GM18867 (cell line): Measurements from ENCODE around the gene QPCT.
"Not testable (repeated sequence)": the region's sequence is repeated elsewhere in the genome, so short reads cannot be mapped to it uniquely, and the experiment has no call there.

Experiments used
- ATAC-seq: cut with Tn5 transposase; IDR thresholded peaks from one replicate; pipeline ENCODE4 v1.9.1; 2021; ENCODE audit warnings: mild to moderate bottlenecking, moderate library complexity; ENCODE audit not compliant: unreplicated experiment

Gene QPCT

DNA sequence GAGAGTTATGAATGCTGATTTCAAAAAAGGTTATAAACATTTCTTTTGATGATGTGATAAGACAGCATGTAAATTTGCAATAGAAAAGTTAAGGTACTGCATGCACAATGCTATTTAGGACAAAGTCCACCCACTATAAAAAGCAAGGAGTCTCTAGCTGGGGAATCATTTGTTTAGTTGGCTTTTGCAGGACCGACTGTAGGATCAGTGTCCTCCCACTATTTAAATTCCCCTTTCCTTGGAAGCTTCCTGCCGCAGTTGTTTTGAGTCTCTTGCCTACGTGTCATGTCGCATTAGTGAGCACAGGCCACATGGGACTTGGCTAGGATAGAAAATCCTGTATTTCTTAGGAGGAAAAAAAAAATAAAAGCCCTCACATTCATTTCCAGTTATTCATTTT, 13.1 kb downstream of the QPCT start:
- ATAC-seq, result no peak

DNA sequence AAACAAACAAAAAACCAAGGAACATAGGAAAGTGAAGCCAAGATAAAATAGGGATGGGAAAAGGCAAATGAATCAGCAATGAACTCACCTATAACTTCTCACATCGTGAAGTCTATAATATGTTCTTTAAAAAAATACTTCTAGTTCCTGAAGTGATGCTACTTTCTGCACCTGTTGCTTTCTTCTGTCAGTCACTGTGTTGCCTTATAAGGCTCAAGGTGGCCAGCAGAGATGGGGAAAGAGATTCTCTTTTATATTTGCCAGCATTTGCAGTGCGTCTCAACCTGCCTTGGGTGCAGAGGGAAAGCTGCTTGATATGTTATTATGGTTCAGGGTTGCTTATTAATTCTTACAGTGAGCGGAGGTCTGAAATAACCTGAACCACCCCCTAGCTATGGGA, 14.0 kb downstream of the QPCT start:
- no peak for ATAC-seq

DNA sequence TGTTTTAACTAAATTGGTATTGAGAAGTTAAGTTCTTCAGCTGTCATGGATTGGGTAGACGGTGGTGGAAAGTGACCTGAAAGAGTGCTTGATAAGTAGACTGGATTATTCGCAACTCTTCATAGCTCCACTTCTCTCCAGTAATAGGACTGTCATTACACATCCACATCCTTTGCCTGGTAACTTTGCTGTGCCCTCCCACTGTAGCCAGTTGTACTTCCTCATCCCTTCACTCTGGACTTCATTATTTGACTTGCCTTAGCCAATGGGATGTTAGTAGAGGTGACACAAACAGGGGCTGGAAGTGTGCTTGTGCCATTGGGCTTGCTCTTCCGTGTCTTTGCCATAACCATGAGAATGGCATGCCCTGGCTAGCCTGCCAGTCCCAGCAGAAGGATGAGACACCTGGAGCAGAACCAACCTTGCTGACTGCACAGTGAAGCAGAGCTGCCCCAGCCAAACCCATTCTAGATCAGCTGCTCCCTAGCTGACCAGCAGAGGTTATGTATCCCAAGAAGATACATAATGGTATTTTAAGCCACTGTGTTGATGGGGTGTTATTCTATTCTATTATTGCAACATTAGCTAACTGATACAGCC, 16.9 kb downstream of the QPCT start:
- no peak for ATAC-seq

DNA sequence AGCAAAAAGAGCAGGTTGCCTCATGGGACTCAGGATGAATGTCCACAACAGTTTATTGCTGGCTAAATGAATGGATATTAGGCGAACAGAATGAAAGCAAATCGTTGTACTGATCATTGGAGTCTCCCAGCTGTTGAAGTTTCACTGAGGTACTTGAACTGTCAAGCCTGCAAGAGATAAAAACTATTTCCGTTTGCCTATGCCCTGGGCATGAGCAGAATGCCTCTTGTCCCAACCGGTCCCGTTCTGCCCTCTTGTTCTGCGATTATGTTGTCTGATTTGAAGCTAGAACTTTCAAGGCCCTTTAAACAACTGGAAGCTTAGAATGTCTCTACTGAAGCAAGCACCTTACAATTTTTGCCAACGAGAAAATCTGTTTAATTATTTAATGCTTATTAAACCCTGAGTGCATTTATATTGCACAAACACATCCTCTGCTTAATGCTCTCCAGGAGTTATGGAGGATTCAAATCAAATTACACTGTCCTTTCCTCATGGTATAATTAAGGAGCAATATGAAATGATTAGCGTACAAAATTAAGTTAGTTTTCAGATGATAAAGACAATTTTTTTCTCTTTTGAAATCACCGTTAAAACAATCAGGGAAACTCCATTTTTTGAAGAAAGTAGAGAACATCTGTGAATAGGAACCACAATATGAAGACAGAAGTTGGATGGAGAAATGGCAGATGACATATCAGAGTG, 17.7 kb downstream of the QPCT start:
- ATAC-seq, result no peak

DNA sequence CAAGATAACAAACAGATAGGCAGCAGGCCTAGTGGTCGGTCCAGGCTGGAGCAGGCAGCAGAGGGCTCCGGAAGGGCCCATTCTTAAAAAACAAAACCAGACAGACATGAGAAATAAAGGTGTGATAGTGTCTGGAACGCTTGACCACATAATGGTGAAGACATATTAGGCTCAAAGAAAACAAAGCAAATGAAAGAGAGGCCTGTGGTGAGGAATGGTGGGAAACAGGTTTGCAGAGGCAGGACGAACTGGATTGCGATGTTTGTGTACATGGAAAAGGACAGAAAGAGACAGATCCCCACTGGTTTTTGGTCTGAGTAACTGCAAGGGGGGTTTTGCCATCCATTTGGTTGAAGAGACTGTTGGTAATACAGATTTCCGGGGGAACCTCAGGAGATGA, 19.9 kb downstream of the QPCT start:
- ATAC-seq, result no peak

DNA sequence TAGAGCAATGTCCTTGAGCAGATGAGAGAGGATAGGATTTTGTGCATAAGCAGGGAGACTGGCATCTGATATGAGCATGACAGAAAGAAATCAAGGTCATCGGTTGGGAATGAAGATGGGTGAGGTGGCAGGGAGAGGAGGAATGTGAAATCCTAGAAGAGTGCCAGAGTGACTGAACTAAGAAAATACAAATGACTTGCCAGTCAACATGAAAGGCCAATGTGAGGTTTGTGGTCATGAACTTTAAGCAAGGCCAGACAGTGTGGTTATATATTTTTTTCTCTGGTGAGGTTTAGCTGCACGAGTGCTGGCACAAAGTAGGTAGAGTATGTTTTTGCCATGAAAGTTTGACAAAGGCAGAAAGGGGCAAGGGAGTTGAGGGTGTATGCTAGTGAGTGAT, 21.2 kb downstream of the QPCT start:
- ATAC-seq, result peak; percentile 86

DNA sequence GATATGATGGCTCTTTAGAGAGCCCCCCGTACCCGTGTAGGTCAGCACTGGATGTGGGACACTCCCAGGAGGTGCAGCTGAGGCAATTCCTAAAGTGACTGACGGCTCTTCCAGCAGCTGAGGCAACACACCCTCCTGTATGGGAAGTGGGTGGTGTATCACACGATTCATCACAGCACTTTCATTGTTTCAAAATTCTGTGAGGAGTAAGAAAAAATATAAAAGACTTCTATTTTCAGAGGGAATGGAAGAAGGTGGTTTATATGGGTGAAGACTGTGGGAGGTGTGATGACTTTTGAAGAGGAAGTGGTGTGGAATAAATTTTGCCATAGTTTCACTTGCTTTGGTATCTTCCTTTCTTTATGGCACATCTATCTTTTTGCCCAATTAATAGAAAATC, 22.3 kb downstream of the QPCT start:
- ATAC-seq, result no peak

DNA sequence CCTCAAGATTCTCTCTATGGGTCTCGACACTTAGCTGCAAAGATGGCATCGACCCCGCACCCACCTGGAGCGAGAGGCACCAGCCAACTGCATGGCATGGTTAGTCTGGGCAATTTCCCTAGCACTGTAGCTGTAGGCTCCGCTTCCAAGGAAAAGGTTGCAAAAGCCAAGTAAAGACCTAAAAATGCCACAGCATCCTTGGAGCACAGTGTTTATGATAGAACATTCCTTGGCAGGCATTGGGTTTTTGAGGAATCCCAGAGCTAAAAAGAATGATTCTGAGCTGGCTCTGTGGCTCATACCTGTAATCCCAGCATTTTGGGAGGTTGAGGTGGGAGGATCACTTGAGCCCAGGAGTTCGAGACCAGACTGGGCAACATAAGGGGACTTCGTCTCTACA, 22.9 kb downstream of the QPCT start:
- no peak for ATAC-seq

DNA sequence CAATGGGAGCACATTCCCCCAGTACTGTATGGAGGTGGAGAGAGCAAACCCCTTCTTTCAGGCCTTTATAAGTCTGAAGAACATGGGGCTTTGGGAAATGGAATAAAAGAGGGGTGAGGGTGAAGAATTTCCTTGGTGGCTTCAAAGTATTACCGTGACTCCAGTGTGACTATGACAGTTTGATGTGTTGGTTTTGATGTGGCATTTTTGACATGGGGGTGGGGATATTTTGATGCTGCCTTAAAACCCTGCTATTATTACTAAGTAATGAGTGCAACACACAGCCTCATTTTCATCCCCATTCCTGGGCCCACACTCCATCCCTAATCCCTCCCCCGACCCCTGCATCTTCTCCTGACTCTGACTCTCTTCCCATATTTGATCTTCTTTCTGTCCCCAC, 23.6 kb downstream of the QPCT start:
- ATAC-seq, result no peak

DNA sequence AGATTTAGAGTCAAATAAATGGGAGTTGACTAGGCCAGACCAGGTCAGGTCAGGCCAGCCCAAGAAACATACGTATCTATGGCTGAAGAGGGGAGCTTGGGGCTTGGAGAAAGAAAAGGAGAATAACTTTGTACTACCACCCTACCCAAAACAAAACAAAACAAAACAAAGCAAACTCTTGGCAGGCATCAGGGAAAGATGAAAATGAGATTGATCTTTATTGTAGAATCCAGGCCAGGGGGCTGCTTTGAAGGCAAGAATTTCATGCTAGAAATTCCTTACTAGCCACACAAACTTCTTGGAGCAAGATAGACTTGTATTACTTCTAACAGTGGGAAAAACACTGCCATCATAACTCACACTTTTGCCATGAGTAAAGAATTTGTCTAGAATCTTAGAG, 26.2 kb downstream of the QPCT start:
- ATAC-seq, result no peak

DNA sequence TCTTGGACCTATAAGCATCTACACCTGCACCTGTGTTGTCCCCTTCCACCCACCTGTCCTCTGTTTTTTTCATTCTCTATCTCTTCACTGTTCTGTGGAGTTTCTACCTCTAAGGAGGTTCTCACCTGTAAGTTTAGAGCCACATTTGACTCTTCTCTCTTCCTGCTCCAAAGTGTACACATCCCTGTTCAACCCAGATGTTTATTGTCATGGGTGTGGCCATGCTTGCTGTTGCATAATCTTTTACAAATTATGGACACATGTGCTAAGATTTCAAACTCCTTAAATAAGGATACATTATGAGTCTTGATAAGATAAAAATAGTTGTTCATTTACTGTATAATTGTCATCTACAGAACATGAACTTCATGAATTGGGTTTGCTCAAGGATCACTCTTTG, 27.6 kb downstream of the QPCT start:
- no peak for ATAC-seq

DNA sequence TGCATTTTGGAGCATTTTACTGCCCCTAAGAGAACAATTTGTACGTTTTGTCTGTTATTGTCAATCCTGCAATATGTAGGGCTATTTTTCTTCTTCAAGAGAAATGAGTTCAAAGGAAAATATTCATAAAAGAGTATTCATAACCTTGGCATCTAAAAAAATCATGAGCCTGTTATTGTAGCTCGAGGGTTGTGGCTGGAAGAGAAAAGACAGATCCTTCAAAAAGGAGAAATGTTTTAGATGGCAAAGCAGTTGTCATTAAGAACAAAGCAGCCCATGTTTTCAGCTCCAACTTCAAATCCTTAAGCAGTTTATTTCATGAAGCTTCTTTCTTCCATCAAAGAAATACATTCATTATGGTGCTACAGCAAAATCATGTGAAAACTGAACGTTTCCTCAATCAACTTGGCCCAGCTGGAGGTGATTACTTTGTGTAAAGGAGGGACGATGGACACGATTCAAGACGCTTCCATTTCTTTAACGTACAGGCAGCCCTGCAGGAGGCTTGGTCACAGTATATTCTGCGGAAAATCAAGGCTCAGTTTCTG, 31.4 kb downstream of the QPCT start:
- ATAC-seq, result peak; percentile 26

DNA sequence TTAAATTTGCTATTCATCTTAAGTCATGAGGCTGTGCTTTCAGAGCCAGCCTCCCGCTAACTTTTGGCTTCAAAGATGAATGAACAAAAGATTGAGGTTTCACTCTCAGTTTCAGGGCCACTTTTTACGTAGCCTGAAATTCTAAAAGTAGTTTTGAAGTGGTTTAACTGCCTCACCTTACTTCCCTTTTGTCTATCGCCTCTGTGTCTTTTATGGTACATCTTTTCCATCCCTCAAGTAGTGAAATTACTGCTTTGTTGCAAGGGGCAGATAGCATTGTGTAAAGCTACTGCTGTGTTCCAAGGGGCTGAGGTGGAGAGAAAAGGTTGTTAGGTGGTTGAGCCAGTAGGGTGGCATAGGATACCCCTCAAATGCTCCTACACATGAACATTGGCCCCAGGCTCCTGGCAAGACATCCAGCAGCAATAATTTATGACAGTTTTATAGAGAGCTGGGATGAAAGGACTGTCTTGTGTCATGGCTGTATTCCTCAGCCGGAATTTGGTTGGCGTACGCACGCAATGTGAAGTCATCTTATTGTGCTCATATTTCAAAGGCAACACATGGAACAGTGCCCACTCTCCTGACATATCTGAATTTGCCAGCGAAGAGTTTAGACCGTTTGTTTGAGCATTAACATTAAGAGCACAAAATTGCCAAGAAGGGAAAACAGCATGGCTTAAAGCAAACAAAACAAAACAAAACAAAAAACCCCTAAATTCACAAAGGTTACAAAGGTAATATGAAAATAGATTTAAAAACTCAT, 32.2 kb downstream of the QPCT start:
- peak; percentile 87 for ATAC-seq

DNA sequence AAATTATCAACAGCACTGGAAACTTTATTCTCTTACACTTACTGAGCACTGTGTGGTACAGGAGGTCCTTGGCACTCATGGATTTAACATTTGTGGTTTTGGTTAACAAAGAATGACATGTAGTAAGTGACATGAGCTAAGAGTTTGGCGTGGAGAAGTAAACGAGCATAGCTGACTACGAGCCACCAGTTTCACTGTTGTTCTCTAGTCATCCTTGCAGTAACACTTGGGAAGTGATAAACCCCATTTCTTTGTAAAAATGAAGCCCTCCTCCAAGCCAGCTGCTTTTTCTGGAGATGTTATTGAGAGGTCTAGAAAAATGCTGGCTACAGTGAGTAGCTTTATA, 32.7 kb downstream of the QPCT start:
- ATAC-seq, result peak; percentile 57

DNA sequence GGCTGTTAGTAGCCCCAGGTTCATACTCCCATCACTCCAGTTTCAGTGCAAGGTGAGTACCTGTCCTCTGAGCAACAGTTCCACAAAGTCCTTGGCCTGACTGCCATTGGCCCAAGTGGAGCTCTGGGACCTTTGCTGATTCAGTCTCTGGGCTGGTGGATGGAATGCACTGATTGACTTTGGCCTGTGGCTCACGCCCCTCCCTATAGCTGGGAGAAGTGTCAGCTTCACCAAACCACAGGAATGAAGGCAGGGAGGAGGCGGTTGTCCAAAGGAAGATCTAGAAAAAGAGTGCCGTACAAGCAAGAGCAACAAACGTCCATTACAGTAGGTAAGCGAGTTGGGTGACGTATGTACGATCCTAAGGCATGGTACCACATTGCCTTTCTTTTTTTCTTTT, 34.0 kb downstream of the QPCT start:
- no peak for ATAC-seq

DNA sequence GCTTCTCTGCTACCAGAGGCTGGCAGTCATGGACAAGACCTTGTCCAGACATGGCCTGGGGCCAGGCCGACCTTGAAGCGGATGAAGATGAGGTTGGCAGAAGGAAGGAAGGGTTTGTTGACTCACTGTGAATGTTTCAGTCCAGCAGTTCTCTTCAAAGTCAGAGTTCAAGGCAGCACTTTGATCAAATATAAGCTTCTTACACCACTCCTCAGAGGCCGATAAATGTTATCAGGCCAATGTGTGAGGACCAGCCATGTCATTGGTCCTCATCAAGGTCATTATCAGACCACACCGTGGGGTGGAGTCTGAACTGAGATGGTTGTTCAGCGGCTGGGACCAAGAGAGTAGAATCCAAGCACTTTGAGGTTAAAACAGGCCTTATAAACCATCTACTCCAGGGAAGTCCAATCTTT, 35.5 kb downstream of the QPCT start:
- no peak for ATAC-seq

DNA sequence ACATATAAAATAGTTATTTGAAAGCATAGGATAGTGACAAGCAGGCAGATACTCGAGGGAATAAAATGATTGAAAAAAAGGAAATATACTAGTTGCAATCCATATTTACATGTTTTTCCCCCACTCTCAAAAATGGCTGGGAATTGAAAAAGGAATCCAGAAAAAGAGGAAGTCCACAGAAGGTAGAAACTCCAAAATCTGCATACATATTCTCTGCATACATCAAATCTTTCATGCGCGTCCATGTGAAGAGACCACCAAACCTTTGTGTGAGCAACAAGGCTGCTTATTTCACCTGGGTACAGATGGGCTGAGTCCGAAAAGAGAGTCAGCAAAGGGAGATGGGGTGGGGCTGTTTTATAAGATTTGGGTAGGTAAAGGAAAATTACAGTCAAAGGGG, 36.4 kb downstream of the QPCT start:
- not testable (repeated sequence) for ATAC-seq

DNA sequence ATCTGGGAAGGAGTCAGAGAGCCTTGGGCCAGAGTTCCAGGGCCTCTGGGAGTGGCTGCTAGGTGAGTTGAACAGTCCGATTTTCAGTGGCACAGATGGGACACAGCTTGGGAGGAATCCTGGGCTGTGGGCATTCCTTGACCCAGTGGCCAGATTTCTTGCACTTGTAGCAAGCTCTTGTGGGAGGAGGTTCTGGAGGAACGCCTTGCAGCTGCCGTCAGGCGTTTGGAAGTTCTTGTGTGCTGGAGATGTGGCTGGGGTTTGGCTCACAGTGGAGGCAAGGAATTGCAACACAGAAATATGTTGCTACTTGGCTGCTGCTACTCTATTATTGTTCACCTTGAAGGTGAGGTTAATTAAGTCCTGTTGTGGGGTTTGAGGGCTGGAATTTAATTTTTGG, 39.8 kb downstream of the QPCT start:
- ATAC-seq, result not testable (repeated sequence)

DNA sequence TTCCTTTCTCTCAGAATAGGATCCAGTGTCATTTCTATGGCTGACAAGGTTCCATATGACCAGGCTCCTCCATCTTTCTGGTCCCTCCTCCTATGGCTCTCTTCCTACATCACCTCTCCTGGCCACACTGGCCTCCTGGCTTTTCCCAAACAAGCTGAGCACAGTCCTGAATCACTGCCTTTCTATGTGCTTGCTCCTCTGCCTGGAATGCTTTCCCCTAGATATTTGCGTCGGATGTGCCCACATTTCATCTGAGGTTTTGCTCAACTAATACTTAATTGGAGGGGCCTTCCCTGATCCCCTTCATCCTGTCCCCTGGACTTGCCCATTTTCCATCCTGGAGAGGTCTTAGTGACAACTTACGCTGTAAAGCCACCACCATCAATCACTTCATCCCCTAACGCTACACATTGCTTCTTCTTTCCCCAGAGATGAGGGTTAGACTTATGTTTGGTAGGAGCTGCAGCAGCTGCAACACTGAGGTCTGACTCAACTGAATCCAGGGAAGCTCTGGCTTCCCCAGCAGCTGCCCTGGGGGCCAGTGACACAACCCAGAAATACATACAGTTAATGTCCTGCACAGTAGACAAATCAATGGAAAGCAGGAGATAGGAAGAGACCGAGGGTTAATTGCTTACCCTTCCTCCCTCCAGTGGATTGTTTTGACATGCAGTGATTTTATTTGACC, 42.9 kb downstream of the QPCT start:
- ATAC-seq, result no peak

DNA sequence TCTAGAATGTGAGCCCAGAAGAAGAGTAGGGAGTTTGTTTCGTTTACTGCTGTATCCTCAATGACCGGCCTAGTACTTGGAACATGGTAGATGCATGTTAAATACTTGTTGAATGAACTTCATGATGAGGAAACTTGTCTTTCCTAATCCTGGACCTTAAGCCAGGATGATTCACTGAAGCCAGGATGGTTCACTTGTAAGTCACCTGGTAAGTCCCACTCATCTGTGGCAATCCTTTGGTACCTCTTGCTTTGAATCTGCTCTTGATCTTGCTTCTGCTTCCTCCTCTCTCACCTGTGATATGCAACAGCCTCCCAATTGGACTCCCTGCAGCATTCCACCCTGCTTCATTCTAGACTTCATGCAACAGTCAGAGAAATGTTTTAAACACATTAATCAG, 43.6 kb downstream of the QPCT start:
- no peak for ATAC-seq

DNA sequence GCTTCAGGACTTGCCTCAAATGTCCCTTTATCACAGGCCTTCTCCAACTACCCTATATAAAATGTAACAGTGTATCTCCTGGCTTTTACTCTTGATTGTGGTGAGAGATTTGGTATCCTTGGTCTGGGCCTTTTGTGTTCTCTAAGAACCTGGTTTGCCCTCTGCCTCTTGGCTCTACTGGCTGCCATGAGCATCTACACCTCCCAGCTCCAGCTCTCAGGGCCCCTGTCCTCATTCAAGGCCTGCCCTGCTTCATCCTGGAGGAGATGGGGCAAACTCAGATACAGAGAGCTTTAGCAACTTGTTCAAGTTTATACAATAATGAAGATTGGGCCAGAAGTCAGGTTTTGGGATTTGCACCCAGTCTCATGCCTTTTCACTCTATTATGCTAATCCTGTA, 45.0 kb downstream of the QPCT start:
- no peak for ATAC-seq
